ENCODE measurements around the gene UXS1. TPM values are rescaled to one million over a fixed set of nuclear protein-coding genes. Genes with fewer than 3 reads are reported as not detected.

Gene UXS1
- total RNA-seq, 1 experiment from 2014 or later = 49.1 TPM

GRCh38 chr2:106191511-106192016 is 2.5 kb downstream of the UXS1 start:
- no peak overlapping the region for H3K27ac ChIP-seq (ENCODE audit: low read length)
- peaks cover 37% of the 10 kb centered on the region for H3K4me1 ChIP-seq (ENCODE audit: insufficient read depth, low read length)
- H4K20me1 ChIP-seq (ENCODE audit: low read length) = peaks cover 15% of the 10 kb centered on the region; the same call in 1 of the 2 replicates
- no TSS peak for BruUV-seq (replicated peaks)
- H2AFZ ChIP-seq (ENCODE audit: low read length) = no peak overlapping the region
- CTCF ChIA-PET = interaction anchor here (0.5 kb wide), 1 partner anchor 56 kb away, joined by 3 read pairs; no protein-coding TSS in a partner anchor
- ATAC-seq (no peak), DNase-seq (no peak)
- H3K4me2 ChIP-seq (ENCODE audit: low read length) = peak overlapping the region; percentile 48
- H3K9me3 ChIP-seq (ENCODE audit: low read length) = no peaks in the 10 kb centered on the region
- H3K9ac ChIP-seq (ENCODE audit: low read length) = no peak overlapping the region
- H3K4me3 ChIP-seq (ENCODE audit: low read length) = no peak overlapping the region
- intact Hi-C loops (cut with micrococcal nuclease) = no loop called here
- H3F3A ChIP-seq (ENCODE audit: low read length, unreplicated experiment) = no peaks in the 10 kb centered on the region
- no peaks in the 10 kb centered on the region for H3K27me3 ChIP-seq (ENCODE audit: low read length)
- H3K36me3 ChIP-seq (ENCODE audit: low read depth, low read length) = no peaks in the 10 kb centered on the region
- no peaks in the 10 kb centered on the region for H3K9me2 ChIP-seq (replicated peaks; ENCODE audit: low read length)
- POLR2A ChIA-PET (ENCODE audit: unreplicated experiment) = no interaction called here
- no peak for TF ChIP-seq EZH2 (IDR thresholded peaks at IDR 0.05; ENCODE audit: low read length, unreplicated experiment)
- no peak for TF ChIP-seq CTCF (conservative IDR thresholded peaks at IDR 0.05; ENCODE audit: low read depth, low read length)
- no peak for TF ChIP-seq EZH2phosphoT487 (IDR thresholded peaks at IDR 0.05; ENCODE audit: borderline replicate concordance, low read length)
- peaks cover 69% of the 10 kb centered on the region for H3K79me2 ChIP-seq (ENCODE audit: low read length)

DNA sequence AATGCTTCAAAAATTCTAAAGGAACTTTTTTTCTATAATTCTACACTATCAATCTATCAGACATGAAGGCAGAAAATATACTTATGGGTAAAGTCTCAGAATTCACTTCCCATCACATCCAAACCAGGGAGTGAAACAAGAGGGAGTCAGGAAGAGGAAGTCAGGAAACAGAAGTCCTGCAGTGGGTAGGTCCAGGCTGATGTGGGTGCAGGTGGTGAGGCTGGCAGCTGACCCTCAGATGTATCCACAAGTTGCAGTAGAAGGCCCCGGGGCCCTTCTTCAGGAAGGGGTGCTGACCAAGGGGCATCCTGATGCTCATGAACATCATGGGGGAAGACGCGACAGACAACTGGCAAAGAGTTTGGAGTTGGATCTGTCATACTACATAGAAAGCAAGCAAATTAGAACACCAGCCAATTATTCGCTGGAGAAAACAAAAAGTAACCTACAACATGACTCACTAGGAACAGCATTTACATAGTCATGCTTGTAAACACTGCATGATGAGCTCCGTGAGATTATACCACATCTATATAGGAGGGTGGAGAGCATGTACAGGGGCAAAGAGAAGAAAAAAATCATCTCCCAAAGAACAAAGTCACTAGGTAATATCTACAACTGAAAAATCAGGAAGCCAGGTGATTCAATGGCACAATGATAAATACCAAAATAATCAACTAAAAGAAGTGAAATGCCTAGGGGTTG is 4.2 kb downstream of the UXS1 start:
- Histone ChIP-seq H3K79me2 (ENCODE audit: low read length) (peaks cover 85% of the 10 kb centered on the region), H3K4me2 (ENCODE audit: low read length) (peak overlapping the region; percentile 51), H2AFZ (ENCODE audit: low read length) (no peak overlapping the region), H3K9me2 (replicated peaks; ENCODE audit: low read length) (no peaks in the 10 kb centered on the region), H4K20me1 (ENCODE audit: low read length) (peaks cover 22% of the 10 kb centered on the region; the same call in 1 of the 2 replicates), H3K27me3 (ENCODE audit: low read length) (no peaks in the 10 kb centered on the region), H3K4me1 (ENCODE audit: insufficient read depth, low read length) (peaks cover 35% of the 10 kb centered on the region), H3K9me3 (ENCODE audit: low read length) (no peaks in the 10 kb centered on the region), H3K36me3 (ENCODE audit: low read depth, low read length) (no peaks in the 10 kb centered on the region), H3F3A (ENCODE audit: low read length, unreplicated experiment) (no peaks in the 10 kb centered on the region), H3K4me3 (ENCODE audit: low read length) (no peak overlapping the region), H3K9ac (ENCODE audit: low read length) (no peak overlapping the region), H3K27ac (ENCODE audit: low read length) (peak overlapping the region; percentile 21)
- CTCF ChIA-PET = interaction anchor here (0.6 kb wide), 1 partner anchor 13 kb away, joined by 4 read pairs; no protein-coding TSS in a partner anchor
- intact Hi-C loops (cut with micrococcal nuclease) = loop anchor here (1.0 kb wide), 1 partner anchor 21 kb away; no protein-coding TSS in a partner anchor
- TF ChIP-seq EZH2phosphoT487 (IDR thresholded peaks at IDR 0.05; ENCODE audit: borderline replicate concordance, low read length) (no peak), EZH2 (IDR thresholded peaks at IDR 0.05; ENCODE audit: low read length, unreplicated experiment) (no peak), CTCF (conservative IDR thresholded peaks at IDR 0.05; ENCODE audit: low read depth, low read length) (no peak)
- peak; percentile 88 for DNase-seq
- ATAC-seq = peak; percentile 63
- no TSS peak for BruUV-seq (replicated peaks)
- POLR2A ChIA-PET (ENCODE audit: unreplicated experiment) = interaction anchor here (0.6 kb wide), 1 partner anchor 13 kb away, joined by 7 read pairs; no protein-coding TSS in a partner anchor

DNA sequence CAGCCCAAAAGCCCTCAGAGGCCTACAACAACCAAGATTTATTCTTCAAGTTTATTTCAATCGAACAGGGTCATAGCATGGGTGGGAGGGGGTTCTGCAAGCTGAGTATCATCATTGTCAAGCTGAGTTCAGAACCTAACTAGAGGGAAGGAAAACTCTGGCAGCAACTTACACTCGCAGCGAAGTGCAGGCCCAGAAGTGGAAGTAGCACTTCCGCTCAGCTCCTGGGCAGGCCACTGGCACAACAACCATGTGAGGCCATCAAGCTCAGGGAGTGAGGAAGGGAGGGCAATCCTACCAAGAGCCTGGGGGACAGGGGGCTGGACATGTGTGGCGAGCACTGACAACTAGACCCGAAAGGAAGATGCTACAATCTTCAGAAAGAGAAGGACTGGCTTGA is 4.8 kb downstream of the UXS1 start:
- Histone ChIP-seq H3K9me2 (replicated peaks; ENCODE audit: low read length) (no peaks in the 10 kb centered on the region), H3K27me3 (ENCODE audit: low read length) (no peaks in the 10 kb centered on the region), H3K4me2 (ENCODE audit: low read length) (peak overlapping the region; percentile 51; the same call in 1 of the 2 replicates), H3K9ac (ENCODE audit: low read length) (no peak overlapping the region), H4K20me1 (ENCODE audit: low read length) (peaks cover 22% of the 10 kb centered on the region; the same call in 1 of the 2 replicates), H3K27ac (ENCODE audit: low read length) (peak overlapping the region; percentile 21), H3K36me3 (ENCODE audit: low read depth, low read length) (no peaks in the 10 kb centered on the region), H3K9me3 (ENCODE audit: low read length) (no peaks in the 10 kb centered on the region), H3K4me1 (ENCODE audit: insufficient read depth, low read length) (peaks cover 34% of the 10 kb centered on the region), H3F3A (ENCODE audit: low read length, unreplicated experiment) (no peaks in the 10 kb centered on the region), H2AFZ (ENCODE audit: low read length) (no peak overlapping the region), H3K4me3 (ENCODE audit: low read length) (no peak overlapping the region), H3K79me2 (ENCODE audit: low read length) (peaks cover 91% of the 10 kb centered on the region)
- no TSS peak for BruUV-seq (replicated peaks)
- ATAC-seq (no peak), DNase-seq (no peak)
- TF ChIP-seq EZH2phosphoT487 (IDR thresholded peaks at IDR 0.05; ENCODE audit: borderline replicate concordance, low read length) (no peak), CTCF (conservative IDR thresholded peaks at IDR 0.05; ENCODE audit: low read depth, low read length) (no peak), EZH2 (IDR thresholded peaks at IDR 0.05; ENCODE audit: low read length, unreplicated experiment) (no peak)
- intact Hi-C loops (cut with micrococcal nuclease) = no loop called here
- ChIA-PET POLR2A (ENCODE audit: unreplicated experiment) (no interaction called here), CTCF (no interaction called here)
